ENCODE data around the gene USP3. TPM values are rescaled to one million over a fixed set of nuclear protein-coding genes. Genes with fewer than 3 reads are reported as not detected.

USP3 gene
- total RNA-seq, 1 donor from 2014 or later, result 57.3 TPM

DNA sequence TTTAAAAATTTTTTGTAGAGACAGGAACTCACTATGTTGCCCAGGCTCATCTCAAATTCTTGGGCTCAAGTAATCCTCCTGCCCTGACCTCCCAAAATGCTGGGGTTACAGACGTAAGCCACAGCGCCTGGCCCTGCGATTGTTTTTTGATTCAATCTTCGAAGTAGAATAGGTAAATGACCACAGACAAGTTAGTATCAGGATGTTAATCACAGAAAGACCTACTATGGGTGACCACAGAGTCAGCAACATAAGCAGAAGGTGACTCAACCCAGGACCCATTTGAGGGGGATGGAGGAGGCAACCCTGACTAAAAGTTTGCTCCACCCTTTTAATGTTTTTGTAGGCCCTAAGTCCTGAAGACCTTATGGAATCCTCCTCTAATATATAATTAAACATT lies 10.0 kb upstream of the USP3 start:
- TF ChIP-seq, protein P1, sequence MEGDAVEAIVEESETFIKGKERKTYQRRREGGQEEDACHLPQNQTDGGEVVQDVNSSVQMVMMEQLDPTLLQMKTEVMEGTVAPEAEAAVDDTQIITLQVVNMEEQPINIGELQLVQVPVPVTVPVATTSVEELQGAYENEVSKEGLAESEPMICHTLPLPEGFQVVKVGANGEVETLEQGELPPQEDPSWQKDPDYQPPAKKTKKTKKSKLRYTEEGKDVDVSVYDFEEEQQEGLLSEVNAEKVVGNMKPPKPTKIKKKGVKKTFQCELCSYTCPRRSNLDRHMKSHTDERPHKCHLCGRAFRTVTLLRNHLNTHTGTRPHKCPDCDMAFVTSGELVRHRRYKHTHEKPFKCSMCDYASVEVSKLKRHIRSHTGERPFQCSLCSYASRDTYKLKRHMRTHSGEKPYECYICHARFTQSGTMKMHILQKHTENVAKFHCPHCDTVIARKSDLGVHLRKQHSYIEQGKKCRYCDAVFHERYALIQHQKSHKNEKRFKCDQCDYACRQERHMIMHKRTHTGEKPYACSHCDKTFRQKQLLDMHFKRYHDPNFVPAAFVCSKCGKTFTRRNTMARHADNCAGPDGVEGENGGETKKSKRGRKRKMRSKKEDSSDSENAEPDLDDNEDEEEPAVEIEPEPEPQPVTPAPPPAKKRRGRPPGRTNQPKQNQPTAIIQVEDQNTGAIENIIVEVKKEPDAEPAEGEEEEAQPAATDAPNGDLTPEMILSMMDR (conservative IDR thresholded peaks at IDR 0.05), result no peak
- peaks cover 27% of the 10 kb centered on the region for H3K27me3 Mint-ChIP-seq
- no peaks in the 10 kb centered on the region for H3K9me3 Mint-ChIP-seq
- no peak overlapping the region for H3K27ac Mint-ChIP-seq
- H3K4me1 Mint-ChIP-seq (ENCODE audit: unreplicated experiment), result peaks cover 16% of the 10 kb centered on the region
- H3K36me3 Mint-ChIP-seq, result no peaks in the 10 kb centered on the region
- H3K4me3 Mint-ChIP-seq, result no peak overlapping the region
- no peak for DNase-seq (ENCODE audit: extremely low spot score, unreplicated experiment)

DNA sequence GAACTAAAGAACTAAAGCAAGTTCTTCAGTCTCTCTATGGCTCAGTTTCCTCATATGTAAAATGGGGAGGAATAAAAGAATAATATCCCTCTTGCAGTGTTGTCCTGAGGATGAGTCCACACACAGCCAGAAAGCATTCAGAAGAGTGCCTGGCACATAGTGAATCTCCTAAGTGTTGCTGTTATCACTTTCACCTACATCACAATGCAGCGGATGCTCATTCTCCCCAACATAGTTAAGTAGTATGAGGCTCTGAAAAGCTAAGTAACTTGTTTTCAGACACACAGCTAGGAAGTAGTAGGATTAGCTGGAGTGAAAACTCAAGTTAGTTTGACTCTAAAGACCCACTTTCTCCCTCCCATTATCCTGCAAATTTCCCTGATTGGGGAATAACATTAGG lies 9.1 kb upstream of the USP3 start:
- no peak for DNase-seq (ENCODE audit: extremely low spot score, unreplicated experiment)
- Mint-ChIP-seq H3K4me3 (no peak overlapping the region), H3K27me3 (peaks cover 27% of the 10 kb centered on the region), H3K36me3 (no peaks in the 10 kb centered on the region), H3K27ac (no peak overlapping the region), H3K9me3 (no peaks in the 10 kb centered on the region), H3K4me1 (ENCODE audit: unreplicated experiment) (peaks cover 22% of the 10 kb centered on the region)
- TF ChIP-seq, protein P1 (conservative IDR thresholded peaks at IDR 0.05), result no peak

DNA sequence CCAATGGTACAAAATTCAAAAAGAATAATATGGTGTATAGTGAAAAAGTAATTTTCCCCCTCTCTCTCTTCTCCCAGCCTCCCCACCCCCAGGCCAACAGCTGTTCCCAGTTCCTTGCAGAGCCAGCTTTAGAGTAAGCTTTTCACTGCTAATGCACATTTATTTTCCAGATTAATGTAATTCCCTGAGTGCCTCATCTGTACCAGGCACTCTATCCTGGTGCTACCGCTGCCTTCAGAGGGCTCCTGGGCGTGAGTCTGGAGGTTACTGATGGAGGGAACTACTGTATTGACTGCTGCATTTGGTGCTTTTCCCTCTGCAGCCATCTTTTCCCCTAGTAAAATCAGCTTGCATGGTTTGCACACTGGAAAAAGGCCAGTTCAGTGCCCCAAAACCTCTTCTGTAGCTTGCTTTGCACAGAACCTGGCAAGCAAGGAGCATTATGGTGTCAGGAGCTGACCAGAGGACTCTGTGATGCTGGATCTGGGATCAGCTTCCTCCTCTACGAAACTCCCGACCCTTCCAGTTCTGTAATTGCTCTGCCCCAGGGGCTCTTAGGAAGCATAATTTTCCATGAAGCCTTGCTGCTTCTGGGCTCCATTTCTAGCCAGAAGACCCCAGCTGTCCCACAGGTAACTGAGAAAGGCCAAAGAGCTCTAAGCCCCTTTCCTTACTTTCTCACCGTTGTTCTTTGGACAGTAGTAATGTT lies 8.5 kb upstream of the USP3 start:
- Mint-ChIP-seq H3K27me3 (peaks cover 27% of the 10 kb centered on the region), H3K36me3 (no peaks in the 10 kb centered on the region), H3K4me3 (no peak overlapping the region), H3K4me1 (ENCODE audit: unreplicated experiment) (peaks cover 28% of the 10 kb centered on the region), H3K27ac (no peak overlapping the region), H3K9me3 (no peaks in the 10 kb centered on the region)
- TF ChIP-seq, protein P1 (conservative IDR thresholded peaks at IDR 0.05), result no peak
- DNase-seq (ENCODE audit: extremely low spot score, unreplicated experiment), result no peak

DNA sequence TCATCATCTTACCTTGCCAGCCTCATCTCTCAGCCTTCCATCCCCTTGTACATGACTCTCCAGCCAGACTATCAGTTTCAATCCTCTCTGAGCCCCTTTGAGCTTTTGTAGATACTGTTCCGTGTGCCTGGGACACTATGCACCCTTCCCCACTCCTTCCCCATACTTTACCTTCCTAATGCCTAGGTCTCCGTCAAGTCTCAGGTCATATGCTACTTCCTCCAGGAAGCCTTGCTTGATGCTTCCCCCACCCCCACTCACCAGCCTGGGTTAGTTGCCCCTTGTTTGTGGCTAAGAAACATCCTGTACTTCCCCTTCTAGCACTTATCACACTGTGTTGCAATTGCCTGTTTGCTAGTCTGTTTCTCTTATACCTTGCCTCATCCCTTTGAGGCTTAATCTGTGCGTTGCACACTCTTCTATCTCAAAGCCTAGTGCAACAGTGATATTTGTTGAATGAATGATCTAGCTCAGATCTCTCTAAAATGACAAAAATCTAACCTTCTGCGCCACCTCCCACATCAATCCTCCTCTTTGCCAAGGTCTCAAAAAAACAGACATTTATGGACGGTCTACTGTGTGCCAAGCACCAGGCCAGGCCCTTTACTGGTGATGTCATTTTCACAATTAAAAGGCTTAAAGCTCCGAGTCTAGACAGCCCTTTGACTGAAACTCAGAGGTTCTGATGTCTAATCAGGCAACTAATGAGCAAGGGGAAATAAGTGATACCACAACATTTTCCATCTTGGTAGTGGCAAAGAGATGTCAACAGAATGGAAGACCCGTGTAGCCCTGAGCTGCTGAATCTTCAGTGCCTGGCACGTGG lies 6.5 kb upstream of the USP3 start:
- no peak for DNase-seq (ENCODE audit: extremely low spot score, unreplicated experiment)
- Mint-ChIP-seq H3K4me3 (no peak overlapping the region), H3K36me3 (no peaks in the 10 kb centered on the region), H3K27ac (no peak overlapping the region), H3K4me1 (ENCODE audit: unreplicated experiment) (peaks cover 43% of the 10 kb centered on the region), H3K27me3 (peaks cover 28% of the 10 kb centered on the region), H3K9me3 (no peaks in the 10 kb centered on the region)
- TF ChIP-seq, protein P1 (conservative IDR thresholded peaks at IDR 0.05), result no peak

DNA sequence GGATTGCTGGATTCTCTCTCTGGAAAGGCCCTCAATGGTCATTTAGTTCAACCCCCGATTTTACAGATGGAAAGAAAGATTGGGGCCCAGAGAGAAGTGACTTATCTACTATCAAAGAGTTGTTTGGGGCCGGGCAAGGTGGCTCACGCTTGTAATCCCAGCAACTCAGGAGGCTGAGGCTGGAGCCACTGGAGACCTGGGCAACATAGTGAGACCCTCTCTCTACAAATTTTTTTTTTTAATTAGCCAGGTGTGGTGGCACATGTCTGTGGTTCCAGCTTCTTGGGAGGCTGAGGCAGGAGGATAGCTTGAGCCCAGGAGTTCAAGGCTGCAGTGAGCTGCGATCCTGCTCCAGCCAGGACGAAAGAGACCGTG lies 5.2 kb upstream of the USP3 start:
- TF ChIP-seq, protein P1 (conservative IDR thresholded peaks at IDR 0.05), result no peak
- Mint-ChIP-seq H3K27me3 (peaks cover 26% of the 10 kb centered on the region), H3K9me3 (no peaks in the 10 kb centered on the region), H3K4me3 (no peak overlapping the region), H3K27ac (no peak overlapping the region), H3K36me3 (no peaks in the 10 kb centered on the region), H3K4me1 (ENCODE audit: unreplicated experiment) (peaks cover 53% of the 10 kb centered on the region)
- no peak for DNase-seq (ENCODE audit: extremely low spot score, unreplicated experiment)
